K562 (cell line): ENCODE measurements around the gene DNASE1L1. TPM values are rescaled to one million over a fixed set of nuclear protein-coding genes. Genes with fewer than 3 reads are reported as not detected.

Experiments used
- CHD2 ChIP-seq: IDR thresholded peaks from 2 replicates; pipeline ENCODE4 v1.6.1; 2011; ENCODE audit warnings: low read depth, low read length
- CXXC5 ChIP-seq: fragments of 250-450 bp; sonication (Bioruptor Pico); IDR thresholded peaks from 2 replicates; pipeline ENCODE4 v1.8.0; 2022; ENCODE audit warnings: inconsistent platforms, mild to moderate bottlenecking, moderate library complexity
- EWSR1 ChIP-seq: fragments of 450-650 bp; IDR thresholded peaks from 2 replicates; pipeline ENCODE4 v1.6.1; 2018; ENCODE audit warnings: borderline replicate concordance, mild to moderate bottlenecking, low read depth, moderate library complexity; ENCODE audit not compliant: partially characterized antibody
- FOXA3 ChIP-seq, 2 experiments: fragments of 450-650 bp in 1 of 2; sonication (generic) in 1 of 2; formaldehyde crosslinking; IDR thresholded peaks in 1 of 2; conservative IDR thresholded peaks in 1 of 2; 2 replicates each; pipeline versions ENCODE4 v1.4.0 to v1.8.0; 2020 to 2022; ENCODE audit warnings: mild to moderate bottlenecking in 2 of 2, missing genetic modification reagents in 1 of 2
- HCFC1 ChIP-seq: IDR thresholded peaks from 2 replicates; pipeline ENCODE4 v1.6.1; 2012; ENCODE audit warnings: low read depth, low read length, improper control_type of control experiment
- JUND ChIP-seq, 2 experiments: IDR thresholded peaks; 2 replicates in 1 of 2; 3 replicates in 1 of 2; pipeline ENCODE4 v1.6.1; 2011; ENCODE audit warnings: borderline replicate concordance in 2 of 2, low read depth in 2 of 2, low read length in 2 of 2, improper control_type of control experiment in 1 of 2, missing biosample characterization in 1 of 2, missing genetic modification characterization in 1 of 2, missing genetic modification reagents in 1 of 2
- L3MBTL2 ChIP-seq: fragments of 450-650 bp; IDR thresholded peaks from 2 replicates; pipeline ENCODE4 v1.6.1; 2016; ENCODE audit warnings: mild to moderate bottlenecking, moderate library complexity
- MXI1 ChIP-seq: IDR thresholded peaks from 2 replicates; pipeline ENCODE4 v1.6.1; 2011; ENCODE audit warnings: low read depth, mild to moderate bottlenecking, improper control_type of control experiment, low read length
- NFE2 ChIP-seq: IDR thresholded peaks from 2 replicates; pipeline ENCODE4 v1.6.1; 2014; ENCODE audit warnings: antibody characterized with exemption, low read depth
- NONO ChIP-seq, 2 experiments: fragments of 200-400 bp in 1 of 2; fragments of 450-650 bp in 1 of 2; formaldehyde crosslinking in 1 of 2; IDR thresholded peaks; 2 replicates each; pipeline ENCODE4 v1.6.1; 2017; ENCODE audit warnings: low read depth in 2 of 2, mild to moderate bottlenecking in 2 of 2, moderate library complexity in 2 of 2, low read length in 1 of 2
- NRF1 ChIP-seq, 2 experiments: fragments of 450-650 bp; IDR thresholded peaks in 1 of 2; conservative IDR thresholded peaks in 1 of 2; 2 replicates each; pipeline ENCODE4 v1.6.1; 2014; ENCODE audit warnings: mild to moderate bottlenecking in 2 of 2
- POLR2AphosphoS2 ChIP-seq: IDR thresholded peaks from 2 replicates; pipeline ENCODE4 v1.6.1; 2012; ENCODE audit warnings: low read length, improper control_type of control experiment
- RBFOX2 ChIP-seq: fragments of 200-400 bp; formaldehyde crosslinking; IDR thresholded peaks from 2 replicates; pipeline ENCODE4 v1.6.1; 2017; ENCODE audit warnings: low read depth, mild to moderate bottlenecking, low read length, moderate library complexity
- SMAD1 ChIP-seq: fragments of 150-350 bp; IDR thresholded peaks from 2 replicates; pipeline ENCODE4 v1.6.1; 2014; ENCODE audit warnings: low read length, low read depth; ENCODE audit not compliant: partially characterized antibody
- SMAD2 ChIP-seq: fragments of 150-350 bp; IDR thresholded peaks from 2 replicates; pipeline ENCODE4 v1.6.1; 2014; ENCODE audit warnings: low read depth, mild to moderate bottlenecking, low read length
- TAF15 ChIP-seq: fragments of 200-400 bp; formaldehyde crosslinking; IDR thresholded peaks from 2 replicates; pipeline ENCODE4 v1.6.1; 2017; ENCODE audit warnings: mild to moderate bottlenecking, low read depth, low read length, moderate library complexity
- TGIF2 ChIP-seq: sonication (generic); formaldehyde crosslinking; IDR thresholded peaks from 2 replicates; pipeline ENCODE4 v1.8.1; 2022; ENCODE audit warnings: mild to moderate bottlenecking, missing genetic modification reagents, moderate library complexity
- TRIM28 ChIP-seq: fragments of 450-650 bp; IDR thresholded peaks from 2 replicates; pipeline ENCODE4 v1.6.1; 2017
- ZNF408 ChIP-seq: fragments of 250-450 bp; sonication (Bioruptor Pico); IDR thresholded peaks from 2 replicates; pipeline ENCODE4 v1.4.0; 2020; ENCODE audit warnings: low read depth, mild to moderate bottlenecking, moderate library complexity
- ZNF57 ChIP-seq: fragments of 450-650 bp; formaldehyde crosslinking; IDR thresholded peaks from 2 replicates; pipeline ENCODE4 v1.4.0; 2020; ENCODE audit warnings: mild to moderate bottlenecking, moderate library complexity
- polyA plus RNA-seq, 8 experiments: library from polyadenylated mRNA; depleted of rRNA in 4 of 8; stranded (reverse) in 5 of 8; unstranded in 3 of 8; fragments of >200 nt; fragmentation: Nextera tagmentation in 2 of 8; fragmentation: Illumina TruSeq in 1 of 8; extraction: Ambion mirVana in 2 of 8; extraction: Trizol in 1 of 8; gene quantifications; 2 replicates each; pipeline versions ENCODE4 v1.2.1 to v1.2.3, GENCODE V29; 2011 to 2014; ENCODE audit warnings: inconsistent platforms in 1 of 8, missing spikeins in 1 of 8
- total RNA-seq, 7 experiments: library from RNA; depleted of rRNA in 6 of 7; stranded (reverse); fragments of >200 nt in 6 of 7; fragmentation: Illumina TruSeq in 2 of 7; extraction: Trizol in 2 of 7; gene quantifications; 2 replicates each; pipeline versions ENCODE4 v1.2.1 to v1.2.3, GENCODE V29; 2011 to 2021; ENCODE audit warnings: low replicate concordance in 1 of 7
- TF ChIP-seq, protein P1 (sequence below): fragments of 250-450 bp; sonication (Bioruptor Pico); IDR thresholded peaks from 2 replicates; pipeline ENCODE4 v1.4.0; 2020; ENCODE audit warnings: borderline replicate concordance
- TF ChIP-seq, protein P2 (sequence below), 2 experiments: fragments of 450-650 bp; conservative IDR thresholded peaks; 2 replicates each; pipeline ENCODE4 v1.6.1; 2017; ENCODE audit warnings: mild to moderate bottlenecking in 2 of 2, moderate library complexity in 2 of 2
- TF ChIP-seq, protein P3 (sequence below): fragments of 200-800 bp; sonication (Bioruptor generic); IDR thresholded peaks from 2 replicates; pipeline ENCODE4 v1.6.1; 2017; ENCODE audit warnings: missing genetic modification characterization, missing compliant biosample characterization

DNASE1L1 gene
- total and polyA plus RNA-seq, 9 of the 15 experiments (the other 6 are each of a cell fraction or from before 2014, with no cell fraction given) = 0.73 to 12.6 (median 7.9) TPM

DNA sequence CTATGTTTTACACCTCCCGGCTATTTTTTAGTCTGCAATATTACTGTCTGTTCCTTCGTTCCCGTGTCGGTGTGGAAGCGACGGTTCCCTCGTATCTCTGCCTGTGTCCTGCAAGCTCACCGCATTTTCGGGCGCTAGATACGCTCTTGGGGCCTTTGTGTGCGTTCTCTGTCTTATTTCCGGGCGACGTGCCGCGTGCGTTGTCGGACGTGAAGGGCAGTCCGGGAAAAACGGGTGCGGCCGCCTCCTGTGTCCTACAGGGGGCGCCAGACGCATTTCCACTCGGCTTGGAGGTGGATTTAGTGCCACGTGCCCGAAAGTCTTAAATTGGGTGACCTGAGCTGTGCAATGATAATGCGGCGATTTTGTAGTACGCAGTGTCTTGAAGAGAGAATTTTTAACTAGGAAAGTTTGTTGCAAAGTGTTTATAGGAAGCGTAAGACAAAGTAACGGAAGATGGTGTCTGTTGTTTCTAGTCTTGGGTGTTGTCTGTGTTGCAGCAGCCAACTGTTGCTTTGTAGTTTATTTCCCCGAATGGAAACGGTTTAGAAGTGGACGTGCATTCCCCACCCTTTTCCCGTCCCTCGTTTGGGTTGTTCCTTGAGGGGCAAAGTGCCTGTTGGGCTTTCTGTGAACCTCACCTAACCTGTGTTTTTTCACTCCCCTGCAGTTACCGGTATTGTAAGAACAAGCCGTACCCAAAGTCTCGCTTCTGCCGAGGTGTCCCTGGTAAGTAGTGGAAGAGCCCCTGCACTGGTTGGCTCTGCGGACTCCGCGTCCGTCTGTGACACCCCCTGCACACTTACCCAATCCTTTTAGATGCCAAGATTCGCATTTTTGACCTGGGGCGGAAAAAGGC, 10.2 kb downstream of the DNASE1L1 start (continued):
- TF ChIP-seq CHD2 (no peak; the same call in none of the 2 replicates), JUND (IDR thresholded peaks at IDR 0.05; ENCODE audit: borderline replicate concordance, low read depth, low read length) (peak; percentile 46; the same call in 1 of the 2 replicates), JUND (tag; IDR thresholded peaks at IDR 0.05; ENCODE audit: borderline replicate concordance, low read depth, low read length) (no peak), TRIM28 (no peak), CXXC5 (CRISPR knock-in tag) (peak; percentile 69), EWSR1 (no peak), HCFC1 (peak; percentile 25; the same call in 1 of the 2 replicates), SMAD1 (no peak), RBFOX2 (peak; percentile 93), FOXA3 (CRISPR knock-in tag; conservative IDR thresholded peaks at IDR 0.05 in 1 of 2, IDR thresholded peaks at IDR 0.05 in 1 of 2) (no peak), NRF1 (conservative IDR thresholded peaks at IDR 0.05 in 1 of 2, IDR thresholded peaks at IDR 0.05 in 1 of 2) (no peak), L3MBTL2 (peak; percentile 88), POLR2AphosphoS2 (no peak), ZNF408 (CRISPR knock-in tag) (no peak), MXI1 (no peak; the same call in none of the 2 replicates), SMAD2 (no peak), ZNF57 (CRISPR knock-in tag) (no peak), NFE2 (no peak), NONO (IDR thresholded peaks at IDR 0.05; ENCODE audit: low read depth in 2 of 2, low read length in 1 of 2) (no peak), TAF15 (no peak), TGIF2 (CRISPR knock-in tag) (no peak; the same call in 1 of the 2 replicates)
- TF ChIP-seq, protein P1, sequence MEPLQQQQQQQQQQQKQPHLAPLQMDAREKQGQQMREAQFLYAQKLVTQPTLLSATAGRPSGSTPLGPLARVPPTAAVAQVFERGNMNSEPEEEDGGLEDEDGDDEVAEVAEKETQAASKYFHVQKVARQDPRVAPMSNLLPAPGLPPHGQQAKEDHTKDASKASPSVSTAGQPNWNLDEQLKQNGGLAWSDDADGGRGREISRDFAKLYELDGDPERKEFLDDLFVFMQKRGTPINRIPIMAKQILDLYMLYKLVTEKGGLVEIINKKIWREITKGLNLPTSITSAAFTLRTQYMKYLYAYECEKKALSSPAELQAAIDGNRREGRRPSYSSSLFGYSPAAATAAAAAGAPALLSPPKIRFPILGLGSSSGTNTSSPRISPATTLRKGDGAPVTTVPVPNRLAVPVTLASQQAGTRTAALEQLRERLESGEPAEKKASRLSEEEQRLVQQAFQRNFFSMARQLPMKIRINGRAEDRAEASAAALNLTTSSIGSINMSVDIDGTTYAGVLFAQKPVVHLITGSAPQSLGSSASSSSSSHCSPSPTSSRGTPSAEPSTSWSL (CRISPR knock-in tag) = no peak
- TF ChIP-seq, protein P2, sequence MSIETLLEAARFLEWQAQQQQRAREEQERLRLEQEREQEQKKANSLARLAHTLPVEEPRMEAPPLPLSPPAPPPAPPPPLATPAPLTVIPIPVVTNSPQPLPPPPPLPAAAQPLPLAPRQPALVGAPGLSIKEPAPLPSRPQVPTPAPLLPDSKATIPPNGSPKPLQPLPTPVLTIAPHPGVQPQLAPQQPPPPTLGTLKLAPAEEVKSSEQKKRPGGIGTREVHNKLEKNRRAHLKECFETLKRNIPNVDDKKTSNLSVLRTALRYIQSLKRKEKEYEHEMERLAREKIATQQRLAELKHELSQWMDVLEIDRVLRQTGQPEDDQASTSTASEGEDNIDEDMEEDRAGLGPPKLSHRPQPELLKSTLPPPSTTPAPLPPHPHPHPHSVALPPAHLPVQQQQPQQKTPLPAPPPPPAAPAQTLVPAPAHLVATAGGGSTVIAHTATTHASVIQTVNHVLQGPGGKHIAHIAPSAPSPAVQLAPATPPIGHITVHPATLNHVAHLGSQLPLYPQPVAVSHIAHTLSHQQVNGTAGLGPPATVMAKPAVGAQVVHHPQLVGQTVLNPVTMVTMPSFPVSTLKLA (conservative IDR thresholded peaks at IDR 0.05) = peak; percentile 90 to 96
- TF ChIP-seq, protein P3, sequence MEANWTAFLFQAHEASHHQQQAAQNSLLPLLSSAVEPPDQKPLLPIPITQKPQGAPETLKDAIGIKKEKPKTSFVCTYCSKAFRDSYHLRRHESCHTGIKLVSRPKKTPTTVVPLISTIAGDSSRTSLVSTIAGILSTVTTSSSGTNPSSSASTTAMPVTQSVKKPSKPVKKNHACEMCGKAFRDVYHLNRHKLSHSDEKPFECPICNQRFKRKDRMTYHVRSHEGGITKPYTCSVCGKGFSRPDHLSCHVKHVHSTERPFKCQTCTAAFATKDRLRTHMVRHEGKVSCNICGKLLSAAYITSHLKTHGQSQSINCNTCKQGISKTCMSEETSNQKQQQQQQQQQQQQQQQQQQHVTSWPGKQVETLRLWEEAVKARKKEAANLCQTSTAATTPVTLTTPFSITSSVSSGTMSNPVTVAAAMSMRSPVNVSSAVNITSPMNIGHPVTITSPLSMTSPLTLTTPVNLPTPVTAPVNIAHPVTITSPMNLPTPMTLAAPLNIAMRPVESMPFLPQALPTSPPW (CRISPR knock-in tag) = peak; percentile 23; the same call in 1 of the 2 replicates
